H1 (cell line): Measurements from ENCODE around the gene ANKRD27. TPM values are rescaled to one million over a fixed set of nuclear protein-coding genes. Genes with fewer than 3 reads are reported as not detected.

Source experiments
- CTCF ChIA-PET: fragments of 300-600 bp; sonication (Branson Sonifier 250); formaldehyde crosslinking; loops from one replicate; lab custom pipeline; 2021; ENCODE audit not compliant: partially characterized antibody; lab: Charles Lee
- POLR2A ChIA-PET: fragments of 300-600 bp; sonication (Branson Sonifier 250); formaldehyde crosslinking; loops from one replicate; lab custom pipeline; 2021; ENCODE audit warnings: inconsistent platforms; ENCODE audit not compliant: partially characterized antibody; lab: Charles Lee
- DNase-seq, 2 experiments: peaks; one replicate each; pipeline versions ENCODE4 v3.0.0 to v3.0.0-alpha.2; 2010 to 2022; ENCODE audit warnings: low spot score in 2 of 2, low read depth in 1 of 2, mixed read lengths in 1 of 2
- FAIRE-seq: peaks from 2 replicates; lab custom pipeline; 2011; peaks lifted over from hg19 to GRCh38; lab: Jason Lieb, UNC
- H2AFZ ChIP-seq: 2 replicates; pipeline ENCODE4 v1.8.1; 2012; ENCODE audit warnings: low read length, inconsistent platforms
- H2AK5ac ChIP-seq: 2 replicates; pipeline ENCODE4 v1.6.1; 2013; ENCODE audit warnings: low read depth, low read length
- H2BK120ac ChIP-seq: replicated peaks from 2 replicates; pipeline ENCODE3; 2013; ENCODE audit warnings: low read depth, low read length, inconsistent platforms
- H2BK12ac ChIP-seq: 2 replicates; pipeline ENCODE4 v1.6.1; 2013; ENCODE audit warnings: low read depth, low read length
- H2BK15ac ChIP-seq: 2 replicates; pipeline ENCODE4 v1.6.1; 2013; ENCODE audit warnings: low read length
- H2BK20ac ChIP-seq: 2 replicates; pipeline ENCODE4 v1.6.1; 2013; ENCODE audit warnings: low read length
- H2BK5ac ChIP-seq: 2 replicates; pipeline ENCODE4 v1.6.1; 2013; ENCODE audit warnings: low read depth, low read length
- H3K14ac ChIP-seq: 2 replicates; pipeline ENCODE4 v1.6.1; 2013; ENCODE audit warnings: inconsistent platforms; ENCODE audit not compliant: insufficient read length
- H3K18ac ChIP-seq: 2 replicates; pipeline ENCODE4 v1.6.1; 2013; ENCODE audit warnings: low read length; ENCODE audit errors: extremely low read depth
- H3K23ac ChIP-seq: 2 replicates; pipeline ENCODE4 v1.6.1; 2013; ENCODE audit warnings: inconsistent platforms; ENCODE audit not compliant: insufficient read length
- H3K23me2 ChIP-seq: 2 replicates; pipeline ENCODE4 v1.6.1; 2013; ENCODE audit warnings: low read depth, low read length
- H3K27ac ChIP-seq: 2 replicates; pipeline ENCODE4 v1.6.1; 2011; ENCODE audit warnings: low read depth, low read length, inconsistent platforms
- H3K27me3 ChIP-seq, 4 experiments: replicated peaks in 1 of 4; 1 replicate in 1 of 4; 2 replicates in 3 of 4; pipeline versions ENCODE4 v1.6.1 to v1.8.1; 2011 to 2013; ENCODE audit warnings: low read length in 3 of 4, mild to moderate bottlenecking in 3 of 4, inconsistent platforms in 2 of 4, mixed read lengths in 2 of 4, moderate library complexity in 1 of 4; ENCODE audit not compliant: control insufficient read depth in 3 of 4, insufficient read depth in 3 of 4; ENCODE audit errors: extremely low read depth in 1 of 4
- H3K36me3 ChIP-seq, 4 experiments: 2 replicates each; pipeline versions ENCODE4 v1.6.1 to v1.8.1; 2011 to 2013; ENCODE audit warnings: mild to moderate bottlenecking in 4 of 4, low read length in 3 of 4, moderate library complexity in 2 of 4, control low read depth in 1 of 4, inconsistent platforms in 1 of 4; ENCODE audit not compliant: insufficient read depth in 4 of 4, control insufficient read depth in 2 of 4
- H3K4ac ChIP-seq: replicated peaks from 2 replicates; pipeline ENCODE3; 2013; ENCODE audit warnings: low read length, low read depth, mixed read lengths, inconsistent platforms; ENCODE audit not compliant: insufficient read length
- H3K4me1 ChIP-seq, 4 experiments: replicated peaks in 1 of 4; 1 replicate in 1 of 4; 2 replicates in 3 of 4; pipeline versions ENCODE4 v1.6.1 to v1.8.1; 2011 to 2013; ENCODE audit warnings: low read length in 3 of 4, inconsistent platforms in 2 of 4, mixed read lengths in 1 of 4; ENCODE audit not compliant: insufficient read depth in 4 of 4, control insufficient read depth in 3 of 4
- H3K4me2 ChIP-seq, 2 experiments: 2 replicates each; pipeline versions ENCODE4 v1.6.1 to v1.8.1; 2011 to 2013; ENCODE audit warnings: low read depth in 2 of 2, low read length in 2 of 2, control low read depth in 1 of 2, inconsistent platforms in 1 of 2, mild to moderate bottlenecking in 1 of 2; ENCODE audit not compliant: insufficient read depth in 1 of 2
- H3K4me3 ChIP-seq, 4 experiments: fragments of 200-600, 300-600 bp in 1 of 4; sonication (generic), shearing (Covaris generic), sonication (Bioruptor Twin) in 1 of 4; 2 replicates each; pipeline versions ENCODE4 v1.5.1 to v1.8.1; 2011 to 2016; ENCODE audit warnings: low read length in 4 of 4, low read depth in 3 of 4, control low read depth in 2 of 4, inconsistent platforms in 2 of 4, mild to moderate bottlenecking in 2 of 4, mixed read lengths in 1 of 4, moderate library complexity in 1 of 4; ENCODE audit not compliant: insufficient read depth in 2 of 4; ENCODE audit errors: extremely low read depth in 1 of 4
- H3K56ac ChIP-seq: replicated peaks from 2 replicates; pipeline ENCODE3; 2013; ENCODE audit warnings: low read depth, mild to moderate bottlenecking, mixed read lengths, low read length, inconsistent platforms; ENCODE audit not compliant: insufficient read length
- H3K79me1 ChIP-seq: 2 replicates; pipeline ENCODE4 v1.6.1; 2013; ENCODE audit warnings: low read depth, low read length, control low read depth
- H3K79me2 ChIP-seq, 2 experiments: 2 replicates each; pipeline versions ENCODE4 v1.6.1 to v1.8.1; 2012 to 2013; ENCODE audit warnings: low read length in 2 of 2, mild to moderate bottlenecking in 2 of 2, inconsistent platforms in 1 of 2; ENCODE audit not compliant: insufficient read depth in 2 of 2, control insufficient read depth in 1 of 2
- H3K9ac ChIP-seq, 4 experiments: replicated peaks in 1 of 4; 1 replicate in 1 of 4; 2 replicates in 3 of 4; pipeline versions ENCODE4 v1.6.1 to v1.8.1; 2011 to 2013; ENCODE audit warnings: low read depth in 3 of 4, low read length in 3 of 4, control low read depth in 2 of 4, mild to moderate bottlenecking in 2 of 4, moderate library complexity in 2 of 4, inconsistent platforms in 1 of 4; ENCODE audit errors: extremely low read depth in 1 of 4
- H3K9me3 ChIP-seq, 2 experiments: 2 replicates each; pipeline versions ENCODE4 v1.6.1 to v1.8.1; 2012 to 2013; ENCODE audit warnings: mild to moderate bottlenecking in 2 of 2, moderate library complexity in 2 of 2, control low read depth in 1 of 2, inconsistent platforms in 1 of 2, low read depth in 1 of 2, low read length in 1 of 2, mixed read lengths in 1 of 2; ENCODE audit not compliant: insufficient read depth in 2 of 2
- H4K20me1 ChIP-seq, 2 experiments: replicated peaks in 1 of 2; 2 replicates each; pipeline versions ENCODE3 to v1.8.1; 2011 to 2013; ENCODE audit warnings: inconsistent platforms in 2 of 2, low read length in 2 of 2, mild to moderate bottlenecking in 1 of 2; ENCODE audit not compliant: insufficient read depth in 2 of 2, control insufficient read depth in 1 of 2
- H4K5ac ChIP-seq: 2 replicates; pipeline ENCODE4 v1.6.1; 2013; ENCODE audit warnings: low read length, low read depth, mixed read lengths, inconsistent platforms; ENCODE audit not compliant: insufficient read length
- H4K8ac ChIP-seq: 2 replicates; pipeline ENCODE4 v1.8.0; 2013; ENCODE audit warnings: mild to moderate bottlenecking, moderate library complexity, low read length, inconsistent platforms; ENCODE audit not compliant: insufficient read depth; ENCODE audit errors: extremely low read depth
- H4K91ac ChIP-seq: replicated peaks from 2 replicates; pipeline ENCODE3; 2013; ENCODE audit warnings: low read length, mixed read lengths, inconsistent platforms; ENCODE audit not compliant: insufficient read length
- ASH2L ChIP-seq: fragments of 200-600, 300-600 bp; sonication (generic); IDR thresholded peaks from one replicate; pipeline ENCODE4 v1.7.1; 2017; ENCODE audit warnings: low read length
- BCL11A ChIP-seq, 2 experiments: IDR thresholded peaks; one replicate each; pipeline ENCODE4 v1.6.1; 2011; ENCODE audit warnings: low read depth in 2 of 2, low read length in 2 of 2, mild to moderate bottlenecking in 2 of 2
- BRCA1 ChIP-seq: IDR thresholded peaks from 2 replicates; pipeline ENCODE4 v1.6.1; 2012; ENCODE audit warnings: low read depth, low read length, improper control_type of control experiment
- CBX8 ChIP-seq: fragments of 300-800, 300-1000 bp; sonication (generic); IDR thresholded peaks from 2 replicates; pipeline ENCODE4 v1.7.1; 2016; ENCODE audit warnings: low read depth, low read length, borderline replicate concordance
- FOSL1 ChIP-seq: IDR thresholded peaks from 2 replicates; pipeline ENCODE4 v1.6.1; 2011; ENCODE audit warnings: mild to moderate bottlenecking, low read depth, low read length, moderate library complexity; ENCODE audit not compliant: insufficient read depth
- JUN ChIP-seq: IDR thresholded peaks from 2 replicates; pipeline ENCODE4 v1.6.1; 2011; ENCODE audit warnings: low read depth, mild to moderate bottlenecking, improper control_type of control experiment, low read length
- KDM1A ChIP-seq: fragments of 200-600, 300-600 bp; sonication (generic); IDR thresholded peaks from 2 replicates; pipeline ENCODE4 v1.7.1; 2016; ENCODE audit warnings: mild to moderate bottlenecking, low read length, borderline replicate concordance
- MAX ChIP-seq: IDR thresholded peaks from 2 replicates; pipeline ENCODE4 v1.6.1; 2012; ENCODE audit warnings: inconsistent platforms
- POLR2AphosphoS5 ChIP-seq: IDR thresholded peaks from 2 replicates; pipeline ENCODE4 v1.6.1; 2011; ENCODE audit warnings: low read depth, low read length
- RFX5 ChIP-seq: IDR thresholded peaks from 2 replicates; pipeline ENCODE4 v1.6.1; 2011; ENCODE audit warnings: low read depth, low read length, improper control_type of control experiment, borderline replicate concordance
- SIN3A ChIP-seq, 2 experiments: IDR thresholded peaks in 1 of 2; conservative IDR thresholded peaks in 1 of 2; 2 replicates each; pipeline ENCODE4 v1.6.1; 2011 to 2012; ENCODE audit warnings: low read length in 2 of 2, improper control_type of control experiment in 1 of 2, low read depth in 1 of 2, mild to moderate bottlenecking in 1 of 2
- SIRT6 ChIP-seq: IDR thresholded peaks from one replicate; pipeline ENCODE4 v1.7.1; 2012; ENCODE audit warnings: low read length, inconsistent platforms
- SIX5 ChIP-seq: IDR thresholded peaks from 2 replicates; pipeline ENCODE4 v1.6.1; 2011; ENCODE audit warnings: mild to moderate bottlenecking, low read depth, low read length
- SP2 ChIP-seq: IDR thresholded peaks from 2 replicates; pipeline ENCODE4 v1.6.1; 2012; ENCODE audit warnings: mild to moderate bottlenecking, low read length, inconsistent platforms
- SP4 ChIP-seq: IDR thresholded peaks from 2 replicates; pipeline ENCODE4 v1.6.1; 2012; ENCODE audit warnings: low read length, inconsistent platforms
- SUZ12 ChIP-seq: fragments of 200-600 bp; sonication (generic); IDR thresholded peaks from 2 replicates; pipeline ENCODE4 v1.6.1; 2012; ENCODE audit warnings: mild to moderate bottlenecking, inconsistent platforms, low read length, moderate library complexity, mixed read lengths
- WGBS, 2 experiments: shearing (Covaris generic) in 1 of 2; methylation state at CpG; one replicate each; pipeline versions ENCODE4 v1.1.6 to v1.1.7; 2013 to 2015; ENCODE audit warnings: low lambda C conversion rate in 2 of 2, mixed read lengths in 2 of 2, inconsistent platforms in 1 of 2, low coverage in 1 of 2, missing lambda C conversion rate in 1 of 2; ENCODE audit not compliant: insufficient replicate concordance in 2 of 2, insufficient coverage in 1 of 2, insufficient read length in 1 of 2; ENCODE audit errors: extremely low coverage in 1 of 2, missing lambda C conversion rate in 1 of 2; 5-methylcytosine and 5-hydroxymethylcytosine counted together
- polyA plus RNA-seq, 7 experiments: library from polyadenylated mRNA; depleted of rRNA in 3 of 7; stranded (reverse) in 5 of 7; unstranded in 2 of 7; fragments of >200 nt in 5 of 7; fragments of 200-250 nt in 2 of 7; gene quantifications; 1 replicate in 5 of 7; 2 replicates in 1 of 7; 4 replicates in 1 of 7; pipeline versions ENCODE4 v1.2.1 to v1.2.3, GENCODE V29; 2011 to 2013; ENCODE audit warnings: missing spikeins in 2 of 7, mixed read lengths in 2 of 7
- total RNA-seq: library from RNA; stranded (reverse); fragmentation: NEBNext Ultra II Directional; extraction: Animal tissue kit (Norgen Biotek cat#: 25700); gene quantifications from 2 replicates; pipeline ENCODE4 v1.2.1, GENCODE V29; 2021

The ANKRD27 gene
- total and polyA plus RNA-seq, 2 of the 8 experiments (the other 6 are each of a cell fraction or from before 2014, with no cell fraction given) = 27.9 to 55.7 TPM

GRCh38 chr19:32638625-32639024, 36.4 kb downstream of the ANKRD27 start:
- Histone ChIP-seq H4K5ac (no peak overlapping the region), H2BK120ac (no peak overlapping the region), H3K4me3 (no peak overlapping the region), H3K4ac (no peak overlapping the region), H2BK5ac (no peak overlapping the region), H3K4me1 (no peaks in the 10 kb centered on the region), H2AFZ (no peak overlapping the region), H4K91ac (no peak overlapping the region), H4K8ac (no peak overlapping the region), H3K79me1 (no peaks in the 10 kb centered on the region), H2AK5ac (no peak overlapping the region), H4K20me1 (peaks cover 2 to 3% of the 10 kb centered on the region in 2 experiments), H3K9ac (no peak overlapping the region), H3K14ac (no peak overlapping the region), H3K27me3 (no peaks in the 10 kb centered on the region), H2BK20ac (no peak overlapping the region), H2BK15ac (no peak overlapping the region), H3K23ac (no peak overlapping the region), H3K79me2 (no peaks in the 10 kb centered on the region), H3K4me2 (no peak overlapping the region), H3K36me3 (peaks cover 7 to 54% (median 43%) of the 10 kb centered on the region in 4 experiments; a peak in 7 of 8 replicates), H3K18ac (no peak overlapping the region), H3K56ac (no peak overlapping the region), H3K27ac (no peak overlapping the region), H3K9me3 (no peaks in the 10 kb centered on the region; a peak in 1 of 4 replicates), H2BK12ac (no peak overlapping the region), H3K23me2 (no peaks in the 10 kb centered on the region)
- ChIA-PET POLR2A (no interaction called here), CTCF (interaction anchor here (1.0 kb wide), 1 partner anchor 18 kb away, joined by 3 read pairs; no protein-coding TSS in a partner anchor)
- WGBS, 2 experiments = 94% methylated on average over 13 of the region's 13 CpGs; no CpG with 5 or more reads in 1 of the 2 experiments
- FAIRE-seq = no peak
- no peak for DNase-seq
- TF ChIP-seq MAX (no peak), SIN3A (conservative IDR thresholded peaks at IDR 0.05 in 1 of 2, IDR thresholded peaks at IDR 0.05 in 1 of 2; ENCODE audit: low read depth in 1 of 2, low read length in 2 of 2) (no peak), FOSL1 (no peak), SIRT6 (no peak), CBX8 (no peak), BCL11A (IDR thresholded peaks at IDR 0.05; ENCODE audit: low read depth in 2 of 2, low read length in 2 of 2) (no peak), BRCA1 (no peak), POLR2AphosphoS5 (no peak), SIX5 (no peak), SUZ12 (no peak), SP2 (no peak), KDM1A (no peak), JUN (no peak), ASH2L (no peak), SP4 (no peak), RFX5 (no peak)
